HG02571 (cell line): Measurements from ENCODE around the gene ARSK.

ENCODE experiments used
- ATAC-seq: cut with Tn5 transposase; IDR thresholded peaks from one replicate; pipeline ENCODE4 v1.9.1; 2021; ENCODE audit warnings: mild to moderate bottlenecking, moderate library complexity; ENCODE audit not compliant: unreplicated experiment

ARSK gene, protein sequence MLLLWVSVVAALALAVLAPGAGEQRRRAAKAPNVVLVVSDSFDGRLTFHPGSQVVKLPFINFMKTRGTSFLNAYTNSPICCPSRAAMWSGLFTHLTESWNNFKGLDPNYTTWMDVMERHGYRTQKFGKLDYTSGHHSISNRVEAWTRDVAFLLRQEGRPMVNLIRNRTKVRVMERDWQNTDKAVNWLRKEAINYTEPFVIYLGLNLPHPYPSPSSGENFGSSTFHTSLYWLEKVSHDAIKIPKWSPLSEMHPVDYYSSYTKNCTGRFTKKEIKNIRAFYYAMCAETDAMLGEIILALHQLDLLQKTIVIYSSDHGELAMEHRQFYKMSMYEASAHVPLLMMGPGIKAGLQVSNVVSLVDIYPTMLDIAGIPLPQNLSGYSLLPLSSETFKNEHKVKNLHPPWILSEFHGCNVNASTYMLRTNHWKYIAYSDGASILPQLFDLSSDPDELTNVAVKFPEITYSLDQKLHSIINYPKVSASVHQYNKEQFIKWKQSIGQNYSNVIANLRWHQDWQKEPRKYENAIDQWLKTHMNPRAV

DNA sequence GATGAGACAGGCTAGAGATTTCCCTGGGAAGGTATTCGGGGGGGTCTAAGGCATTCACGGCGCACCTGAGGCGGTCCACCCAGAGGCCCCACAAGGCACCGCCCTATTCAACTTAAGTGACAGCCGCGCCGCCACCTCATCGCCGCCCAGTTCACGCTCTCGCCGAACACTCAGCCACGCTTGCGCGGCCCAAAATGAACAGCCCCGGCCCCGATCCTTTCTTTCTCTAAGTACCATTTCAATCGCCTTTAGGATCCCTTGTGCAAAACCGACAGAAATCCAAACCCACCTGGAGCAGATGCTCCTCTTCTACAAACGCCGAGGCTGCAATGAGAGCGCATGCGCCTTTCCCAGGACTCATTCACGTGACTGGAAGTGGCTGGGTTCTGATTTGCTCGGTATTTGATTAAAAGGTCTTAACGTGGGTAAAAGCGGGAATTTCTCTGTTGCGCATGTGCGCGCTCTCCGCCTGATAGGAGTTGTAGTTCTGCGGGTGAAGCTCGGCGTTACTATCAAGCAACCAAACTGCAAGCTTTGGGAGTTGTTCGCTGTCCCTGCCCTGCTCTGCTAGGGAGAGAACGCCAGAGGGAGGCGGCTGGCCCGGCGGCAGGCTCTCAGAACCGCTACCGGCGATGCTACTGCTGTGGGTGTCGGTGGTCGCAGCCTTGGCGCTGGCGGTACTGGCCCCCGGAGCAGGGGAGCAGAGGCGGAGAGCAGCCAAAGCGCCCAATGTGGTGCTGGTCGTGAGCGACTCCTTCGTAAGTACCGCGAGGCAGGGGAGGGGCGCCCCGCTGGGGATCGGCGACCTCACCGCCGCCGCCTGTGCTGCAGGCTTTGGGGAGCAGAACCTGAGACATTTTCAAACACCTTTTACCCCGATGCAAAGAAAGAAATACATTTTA, at the start of gene ARSK, which contains the start of gene SKIC3:
Gene ARSK, plus strand, starts transcription at position 455 of the 902 bp plus-strand sequence. Its CDS starts 178 bp downstream, at position 633.
Gene SKIC3, minus strand, starts transcription at position 331 of the 902 bp plus-strand sequence. CDS start 7,827 bp downstream, outside the sequence.
- peak; percentile 84 for ATAC-seq

DNA sequence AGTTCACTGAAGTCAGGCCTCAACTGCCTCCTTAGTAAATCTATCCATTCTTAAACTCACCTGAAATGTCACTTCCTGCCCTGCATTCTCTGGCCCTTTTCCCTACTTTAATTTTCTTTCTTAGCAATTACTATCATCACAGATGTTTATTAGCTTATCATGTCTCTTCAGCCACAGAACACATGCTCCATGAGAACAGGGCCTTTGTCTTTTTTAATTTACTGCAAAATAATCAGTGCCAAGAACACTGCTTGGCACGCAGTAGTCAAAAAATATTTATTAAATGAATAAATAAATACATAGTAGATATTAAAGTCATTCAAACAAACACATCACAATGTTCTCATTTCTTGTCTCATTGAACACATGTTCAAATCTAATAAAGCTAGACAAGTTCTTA, 46.4 kb upstream of the ARSK start:
- no peak for ATAC-seq

DNA sequence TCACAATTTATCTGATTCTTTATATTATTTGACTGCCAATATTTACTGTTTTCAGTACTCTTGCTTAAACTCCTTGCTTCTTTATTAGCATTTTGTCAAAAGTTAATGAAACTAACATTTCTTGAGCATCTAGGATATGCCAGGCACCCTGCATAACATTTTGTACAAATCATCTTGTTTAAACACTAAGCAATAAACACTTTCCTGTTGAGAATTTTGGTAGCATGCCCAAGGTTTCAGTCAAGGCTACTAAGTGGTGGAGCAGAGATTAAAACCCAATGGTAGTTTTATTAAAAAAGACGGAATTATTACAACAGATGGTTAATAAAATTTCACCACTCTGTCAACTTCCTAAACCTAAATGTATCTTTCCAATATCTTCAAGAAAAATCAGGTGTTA, 43.3 kb upstream of the ARSK start:
- ATAC-seq: no peak

DNA sequence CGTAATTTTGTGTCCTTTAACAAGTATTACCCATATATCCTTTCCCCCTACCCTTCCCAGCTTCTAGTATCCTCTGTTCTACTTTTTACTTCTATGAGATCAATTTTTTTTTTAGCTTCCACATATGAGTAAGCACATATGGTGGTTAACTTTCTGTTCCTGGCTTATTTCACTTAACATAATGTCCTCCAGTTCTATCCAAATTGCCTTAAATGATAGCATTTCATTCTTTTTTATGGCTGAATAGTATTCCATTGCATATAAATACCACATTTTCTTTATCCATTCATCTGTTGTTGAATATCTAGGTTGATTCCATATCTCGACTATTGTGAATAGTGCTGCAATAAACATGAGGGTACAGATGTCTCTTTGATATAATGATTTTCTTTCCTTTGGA, 36.5 kb upstream of the ARSK start:
- ATAC-seq: no peak

DNA sequence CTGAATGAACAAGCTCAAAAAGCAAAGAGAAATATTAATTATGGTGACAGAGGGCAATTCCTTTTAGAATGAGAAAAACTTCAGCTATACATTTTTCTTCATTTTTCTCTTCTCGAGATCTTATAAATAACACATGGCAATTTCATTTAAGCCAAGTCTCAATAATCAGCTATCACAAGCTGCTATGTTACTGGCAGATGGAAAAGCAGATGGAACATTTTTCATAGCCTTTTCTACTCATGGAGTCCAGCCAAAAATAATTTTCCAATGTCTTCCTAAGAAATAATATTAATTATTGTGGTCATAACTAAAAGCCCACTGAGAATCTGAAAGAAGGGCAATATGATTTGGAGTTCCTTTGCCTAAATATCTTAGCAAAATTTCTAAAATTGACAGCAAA, 35.8 kb upstream of the ARSK start:
- ATAC-seq: no peak

DNA sequence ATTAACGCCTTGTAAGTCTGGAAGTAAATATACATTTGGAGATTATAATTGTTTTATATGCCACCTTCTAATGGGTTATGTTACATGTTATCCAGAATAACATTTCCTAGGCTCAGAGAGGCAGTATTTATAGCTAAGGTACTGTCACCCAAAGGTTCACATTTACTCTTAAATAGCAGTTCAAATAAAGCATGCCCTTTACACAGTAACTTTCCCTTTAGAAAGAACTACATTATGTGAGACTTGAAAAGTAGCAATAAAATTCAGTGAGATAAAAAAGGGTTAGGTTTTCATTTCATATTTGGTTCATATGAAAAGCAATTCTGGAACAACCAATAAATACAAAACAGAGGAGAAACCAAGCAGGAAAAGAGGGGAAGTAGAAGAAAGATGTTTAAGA, 35.2 kb upstream of the ARSK start:
- no peak for ATAC-seq

DNA sequence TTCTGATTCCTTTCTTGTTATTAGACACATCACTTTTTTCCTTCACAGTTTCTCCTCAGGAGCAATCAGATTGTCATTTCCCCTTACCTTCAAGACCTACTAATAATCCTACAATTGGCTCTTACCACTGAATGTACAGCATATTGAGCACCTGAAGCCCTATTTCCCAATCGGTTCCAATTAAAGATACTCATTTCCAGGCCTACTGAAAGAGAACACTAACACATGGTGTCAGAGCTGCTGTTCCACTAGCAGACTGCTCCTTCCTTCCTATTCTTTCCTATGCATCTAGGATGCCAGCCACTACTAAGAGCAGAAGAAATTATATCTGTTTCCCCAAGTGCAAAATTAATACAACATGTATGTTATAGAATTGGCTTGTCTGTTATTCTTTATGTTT, 34.7 kb upstream of the ARSK start:
- ATAC-seq: no peak

DNA sequence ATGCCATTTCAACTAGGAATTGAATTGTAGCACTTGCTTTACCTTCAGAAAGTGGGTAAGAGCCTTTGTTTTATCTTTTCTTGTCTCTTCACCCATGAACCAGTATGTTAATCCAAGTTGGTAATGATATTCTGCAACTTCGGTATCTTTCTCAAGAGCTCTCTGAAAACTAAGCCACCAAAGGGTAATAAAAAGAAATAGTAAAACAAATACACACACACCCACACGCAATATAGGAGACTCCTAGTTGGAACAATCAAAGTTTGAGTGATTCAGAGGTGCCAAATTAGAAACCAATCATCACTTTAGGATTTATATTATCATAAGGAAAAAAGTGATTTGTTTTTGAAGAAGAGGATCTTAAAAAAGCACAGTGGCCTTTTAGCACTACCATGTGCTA, 30.5 kb upstream of the ARSK start:
- no peak for ATAC-seq

DNA sequence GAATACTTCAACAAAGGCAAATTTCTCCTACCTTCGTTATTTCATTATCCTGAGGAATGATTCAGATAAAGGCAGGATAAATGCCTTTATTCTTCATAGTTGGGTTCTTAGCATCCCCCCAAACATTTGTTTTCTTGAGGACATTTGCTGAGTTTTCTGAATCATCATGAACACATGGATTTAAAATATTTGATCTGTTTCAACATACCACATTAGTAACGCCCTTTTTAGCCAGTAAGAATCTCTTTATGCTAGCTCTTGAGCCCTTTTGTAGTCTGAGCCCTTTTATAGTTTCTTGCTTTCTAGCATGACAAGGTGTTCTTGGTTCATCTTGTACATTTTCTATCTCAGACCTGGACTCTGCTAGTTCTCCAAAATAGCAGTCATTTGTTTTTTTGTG, 28.0 kb upstream of the ARSK start:
- ATAC-seq: no peak

DNA sequence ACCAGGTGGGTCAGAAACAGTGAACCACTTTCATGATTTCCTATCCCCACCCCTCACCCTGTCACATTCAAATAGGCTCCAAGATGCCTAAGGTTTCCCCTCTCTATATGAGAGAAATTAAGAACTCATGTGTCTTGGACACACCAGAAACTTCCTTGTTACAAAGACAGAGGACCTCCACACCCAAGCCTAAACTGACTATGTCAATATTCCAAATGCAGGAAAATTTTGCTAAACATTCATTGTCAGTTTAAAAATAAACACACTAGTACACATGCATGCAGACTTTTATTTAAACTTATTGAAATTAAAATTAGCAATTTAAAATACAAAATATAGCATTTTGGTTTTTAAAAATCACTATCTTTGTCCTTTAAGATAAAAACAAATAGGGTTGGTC, 26.3 kb upstream of the ARSK start:
- ATAC-seq: no peak

DNA sequence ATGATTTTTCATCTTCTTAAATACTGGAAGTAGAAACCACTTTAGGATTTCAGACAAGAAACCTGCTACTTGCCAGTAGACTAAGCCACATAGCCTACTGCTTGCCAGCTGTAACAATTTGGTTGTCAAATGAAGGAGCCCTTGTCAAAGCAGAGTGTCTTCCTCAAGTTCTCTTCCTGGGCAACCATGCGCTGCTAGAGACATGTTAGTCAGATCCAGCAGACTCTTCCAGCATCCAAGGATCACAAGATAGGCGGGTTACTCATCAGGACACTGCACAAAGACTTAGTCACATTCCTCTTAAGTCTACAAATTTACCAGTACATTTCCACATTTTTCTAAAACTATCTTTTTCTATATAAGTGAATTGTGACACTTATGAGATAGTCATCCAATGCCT, 24.5 kb upstream of the ARSK start:
- ATAC-seq: no peak

DNA sequence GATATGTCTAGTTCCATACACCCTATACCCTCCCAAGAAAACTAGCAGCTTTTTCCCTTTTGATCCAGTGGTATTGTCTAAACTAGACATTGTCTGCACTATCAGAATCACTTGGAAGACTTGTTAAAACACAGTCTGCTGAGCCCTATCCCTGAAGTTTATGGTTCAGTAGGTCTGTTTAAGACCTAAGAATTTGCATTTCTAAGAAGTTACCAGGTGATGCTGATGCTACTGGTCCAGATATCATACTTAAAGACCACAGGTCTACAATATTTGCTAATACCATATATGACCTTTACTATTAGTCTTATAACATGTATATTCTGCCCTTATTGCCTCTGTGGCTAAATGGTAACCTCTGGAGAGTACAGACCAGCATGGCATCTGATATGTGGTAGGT, 23.4 kb upstream of the ARSK start:
- no peak for ATAC-seq

DNA sequence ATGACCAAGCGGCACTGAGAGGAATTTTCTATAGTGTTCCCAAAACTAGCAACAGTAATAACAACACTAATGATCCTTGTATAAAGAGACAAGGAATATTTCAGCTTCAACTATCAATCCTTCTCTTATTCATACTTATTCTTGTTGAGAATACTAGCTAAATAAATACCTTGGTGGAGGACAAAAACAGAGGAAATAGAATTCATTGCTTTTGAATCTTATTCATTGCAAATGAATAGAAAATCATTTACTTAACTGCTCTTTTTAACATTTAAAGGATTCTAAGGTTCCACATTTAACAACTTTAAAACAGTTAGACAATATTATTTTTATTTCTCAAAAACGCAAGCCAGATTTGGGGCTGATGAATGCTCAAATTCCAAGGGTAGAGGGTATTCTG, 22.5 kb upstream of the ARSK start:
- ATAC-seq: no peak

DNA sequence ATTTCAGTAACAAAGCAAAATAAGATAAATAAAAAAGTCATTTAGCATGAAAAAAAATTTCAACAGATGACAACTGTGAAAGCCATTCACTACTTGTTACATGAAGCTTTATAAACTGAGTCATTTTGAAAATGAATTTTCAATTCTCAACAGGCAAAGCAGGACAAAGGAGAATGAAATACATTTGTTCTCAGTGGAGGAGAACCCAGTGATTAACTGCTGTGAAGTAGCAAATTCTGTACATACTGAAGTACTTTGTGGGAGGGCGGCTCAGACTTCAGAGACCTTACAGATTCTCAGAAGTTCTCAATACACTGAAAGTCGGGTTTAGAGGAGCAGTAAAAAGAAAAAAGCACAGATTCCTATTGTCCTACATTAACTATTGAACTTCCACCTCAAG, 21.8 kb upstream of the ARSK start:
- no peak for ATAC-seq

DNA sequence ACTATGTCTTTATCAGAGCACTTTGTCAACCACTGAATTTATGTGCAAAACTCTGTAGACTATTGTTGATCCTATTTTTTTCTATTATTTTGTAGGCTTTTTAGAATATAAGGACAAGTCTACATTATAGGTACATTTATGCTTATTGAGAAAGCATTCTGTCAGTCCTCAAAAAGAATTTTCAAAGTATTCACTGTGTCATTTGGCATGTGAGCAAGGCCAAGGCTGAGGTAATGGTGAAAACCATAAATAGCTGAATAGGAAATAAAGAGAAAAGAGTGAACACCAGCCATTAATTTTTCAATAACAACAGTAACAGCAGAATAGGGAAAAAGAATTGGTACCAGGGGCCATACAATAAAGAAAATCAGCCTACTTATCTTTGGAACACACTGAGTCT, 21.1 kb upstream of the ARSK start:
- ATAC-seq: no peak

DNA sequence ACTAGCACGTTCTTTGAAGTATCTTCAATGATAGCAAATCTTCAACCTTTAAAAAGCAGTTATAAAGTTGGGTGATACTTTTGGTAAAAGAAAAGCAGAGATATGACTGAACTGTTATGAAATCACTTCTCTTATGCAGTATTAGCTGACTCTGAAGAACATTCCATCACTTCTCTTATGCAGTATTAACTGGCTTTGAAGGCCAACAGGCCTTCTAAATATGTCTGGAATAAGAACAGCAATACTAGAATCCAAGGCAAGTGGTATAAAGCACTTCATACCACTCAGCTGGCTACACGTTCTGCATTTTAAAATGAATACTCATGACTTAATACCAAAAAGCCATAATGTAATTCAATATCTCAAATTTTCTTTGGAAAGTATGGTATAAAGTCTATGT, 17.4 kb upstream of the ARSK start:
- no peak for ATAC-seq

DNA sequence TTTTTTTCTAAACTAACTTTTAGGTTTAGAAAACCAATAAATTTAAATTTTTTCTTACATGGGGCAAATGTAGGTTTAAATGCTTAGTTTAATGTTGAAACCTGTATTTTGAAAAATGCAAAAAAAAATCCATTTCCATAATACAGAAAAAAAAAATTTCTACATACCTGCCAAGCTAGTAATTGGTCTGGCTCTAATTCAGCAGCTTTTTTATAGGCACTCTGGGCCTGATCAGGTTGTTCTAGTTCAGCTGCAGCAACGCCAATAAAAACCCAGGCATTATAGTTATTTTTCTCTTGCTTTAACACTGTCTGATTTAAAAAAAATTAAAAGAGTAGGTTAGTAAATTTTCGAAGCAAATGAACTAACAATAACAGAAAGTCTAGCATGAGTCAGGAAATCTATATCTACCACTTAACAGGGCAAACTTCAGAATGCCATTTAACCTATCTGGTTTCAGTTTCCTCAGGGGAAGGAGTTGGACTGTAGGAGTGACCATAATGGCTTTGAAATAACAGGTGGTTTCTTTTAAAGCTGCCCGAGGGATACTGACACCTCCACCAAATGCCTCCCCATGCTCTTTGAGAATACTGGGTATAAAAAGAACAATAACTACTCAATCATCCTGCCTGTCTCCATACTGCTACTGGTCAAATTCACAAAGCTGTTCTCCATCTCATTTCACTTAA, 11.7 kb upstream of the ARSK start:
- no peak for ATAC-seq

DNA sequence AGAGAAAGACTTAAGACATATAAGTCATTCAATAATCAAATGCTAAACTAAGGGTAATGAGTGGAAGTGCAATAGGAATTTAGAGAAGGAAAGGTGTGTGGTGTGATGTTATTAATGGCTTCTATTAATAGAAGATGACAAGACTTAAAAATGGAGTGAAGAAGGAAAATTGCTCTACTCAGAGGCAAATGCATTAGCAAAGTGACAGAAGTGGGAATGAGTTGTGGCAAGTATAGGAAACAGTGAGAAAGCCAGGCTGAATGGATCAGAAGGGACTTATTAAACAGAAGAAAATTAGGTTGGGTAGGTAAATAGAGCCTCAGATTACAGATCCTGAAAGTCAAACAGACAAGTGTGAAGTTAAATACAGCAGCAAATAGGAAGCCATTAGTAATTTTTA, 5.9 kb upstream of the ARSK start:
- ATAC-seq: no peak

DNA sequence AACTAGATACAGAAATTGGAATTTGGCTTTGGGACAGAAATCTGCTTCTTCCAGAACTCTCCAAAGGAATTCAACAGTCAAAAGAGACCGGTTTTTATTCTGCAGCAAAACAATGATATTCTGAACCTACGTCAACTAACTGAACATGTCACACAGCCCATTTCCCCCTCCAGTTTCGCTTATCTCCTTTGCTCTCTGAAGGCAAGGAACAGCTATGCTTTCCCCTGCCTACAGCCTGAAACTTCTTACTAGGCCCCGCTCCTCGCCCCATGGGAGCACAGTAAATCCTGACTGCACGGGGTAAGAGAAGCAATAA, 612 bp upstream of the ARSK start:
- peak; percentile 30 for ATAC-seq

DNA sequence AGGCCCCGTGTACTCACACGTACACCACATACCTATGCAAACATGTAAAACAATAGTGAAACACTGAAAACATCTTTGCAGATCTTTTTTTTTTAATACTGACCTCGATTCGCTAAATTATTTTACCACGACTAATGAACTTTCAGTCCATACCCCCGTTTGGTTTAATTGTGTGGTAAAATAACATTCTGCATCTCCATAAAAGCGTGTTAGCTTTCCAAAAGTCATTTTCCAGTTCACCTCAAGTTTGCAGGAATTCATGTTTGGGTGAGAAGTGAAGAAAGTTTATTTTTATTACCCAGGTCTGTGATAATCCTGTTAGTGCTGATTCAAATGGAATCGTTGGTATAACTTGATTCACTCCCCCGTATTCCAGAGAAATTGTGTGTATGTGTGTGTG, 652 bp downstream of the ARSK start:
- ATAC-seq: no peak

DNA sequence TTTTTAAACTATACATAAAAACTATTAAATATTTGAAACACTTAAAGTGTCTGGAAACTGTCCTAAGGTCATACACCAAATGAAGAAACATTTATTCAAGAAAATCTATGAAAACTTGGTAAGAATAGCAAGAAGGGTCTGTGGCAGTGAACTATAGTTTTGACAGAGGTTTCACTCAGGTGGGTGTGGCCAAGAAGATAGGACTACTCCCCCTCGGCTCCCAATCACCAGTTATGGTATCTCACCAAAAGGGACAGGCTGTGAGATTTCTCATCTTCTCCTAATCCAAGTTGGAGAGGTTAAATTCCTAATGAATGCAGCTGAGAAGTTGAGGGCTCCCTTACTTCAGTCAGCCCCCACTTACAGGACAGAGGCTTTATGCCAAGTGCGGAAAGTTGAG, 2.9 kb downstream of the ARSK start:
- ATAC-seq: no peak
